Psoas muscle (tissue), 8 donors: ENCODE measurements around the gene ZNF723. TPM values are rescaled to one million over a fixed set of nuclear protein-coding genes. Genes with fewer than 3 reads are reported as not detected.

ENCODE experiments used
- ATAC-seq, 4 donors: fragments of 200-7000 bp; cut with Tn5 transposase; one replicate each; pipeline ENCODE4 v1.9.1; 2020; ENCODE audit warnings: moderate library complexity in 3 of 4, mild to moderate bottlenecking in 2 of 4
- DNase-seq, 2 donors: peaks; one replicate each; pipeline ENCODE4 v3.0.0-alpha.2; 2020
- H3K27ac ChIP-seq: fragments of 200-600 bp; one replicate; pipeline ENCODE4 v1.8.0; 2022
- H3K27me3 ChIP-seq, 3 donors: fragments of 200-600 bp in 1 of 3; one replicate each; pipeline versions ENCODE4 v1.6.1 to v1.8.0; 2013 to 2022; ENCODE audit warnings: low read length in 2 of 3, mild to moderate bottlenecking in 2 of 3, moderate library complexity in 1 of 3; ENCODE audit not compliant: insufficient read depth in 3 of 3
- H3K36me3 ChIP-seq, 2 donors: fragments of 200-600 bp in 1 of 2; one replicate each; pipeline versions ENCODE4 v1.6.1 to v1.8.0; 2013 to 2022; ENCODE audit warnings: low read depth in 1 of 2, mild to moderate bottlenecking in 1 of 2, moderate library complexity in 1 of 2; ENCODE audit not compliant: insufficient read depth in 1 of 2
- H3K4me1 ChIP-seq: fragments of 200-600 bp; one replicate; pipeline ENCODE4 v1.8.0; 2022
- H3K4me3 ChIP-seq: fragments of 200-600 bp; one replicate; pipeline ENCODE4 v1.8.0; 2022; ENCODE audit warnings: mild to moderate bottlenecking
- H3K9me3 ChIP-seq: fragments of 200-600 bp; one replicate; pipeline ENCODE4 v1.8.0; 2022
- whole genome bisulfite sequencing, 3 donors: extraction: QIAGEN DNeasy Blood & Tissue Kit; methylation state at CpG; one replicate each; pipeline versions ENCODE4 v1.1.6 to v1.1.7; 2013; 5-methylcytosine and 5-hydroxymethylcytosine counted together
- intact Hi-C, 2 donors: fragments of 100-400 bp; cut with DNase I; formaldehyde crosslinking; loops; one replicate each; pipeline versions ENCODE4 v1.11.0 to v1.14.2; 2022
- polyA plus RNA-seq, 3 donors: library from polyadenylated mRNA; stranded (reverse); fragments of 200-250 nt; gene quantifications; one replicate each; pipeline ENCODE4 v1.2.3, GENCODE V29; 2013
- total RNA-seq, 4 donors: library from RNA; stranded (reverse); fragmentation: NEBNext Ultra II Directional in 2 of 4; extraction: Animal tissue kit (Norgen Biotek cat#: 25700) in 2 of 4; gene quantifications; one replicate each; pipeline versions ENCODE4 v1.2.1 to v1.2.4, GENCODE V29; 2021 to 2023
- TF ChIP-seq, protein P1 (sequence below): fragments of 200-600 bp; IDR thresholded peaks from one replicate; pipeline ENCODE4 v1.8.0; 2022; ENCODE audit warnings: antibody characterized with exemption
- donor health status: healthy with polysubstance abuse.
- donor health status: DM: no; HTN: no; CAD: no; lungs with moderate emphysema.
- donor health status: Bipolar disorder and iron deficiency.
- donor health status: healthy.
- donor health status: DM: yes; HTN: yes; CAD: no.
- donor health status: DM: no; HTN: no; CAD: no.
- donor health status: DM: no; HTN: no; CAD: no.
- donor health status: DM: yes; HTN: yes; CAD: no.

Gene ZNF723
- total and polyA plus RNA-seq, 7 donors = not detected

- TF ChIP-seq, protein P1, sequence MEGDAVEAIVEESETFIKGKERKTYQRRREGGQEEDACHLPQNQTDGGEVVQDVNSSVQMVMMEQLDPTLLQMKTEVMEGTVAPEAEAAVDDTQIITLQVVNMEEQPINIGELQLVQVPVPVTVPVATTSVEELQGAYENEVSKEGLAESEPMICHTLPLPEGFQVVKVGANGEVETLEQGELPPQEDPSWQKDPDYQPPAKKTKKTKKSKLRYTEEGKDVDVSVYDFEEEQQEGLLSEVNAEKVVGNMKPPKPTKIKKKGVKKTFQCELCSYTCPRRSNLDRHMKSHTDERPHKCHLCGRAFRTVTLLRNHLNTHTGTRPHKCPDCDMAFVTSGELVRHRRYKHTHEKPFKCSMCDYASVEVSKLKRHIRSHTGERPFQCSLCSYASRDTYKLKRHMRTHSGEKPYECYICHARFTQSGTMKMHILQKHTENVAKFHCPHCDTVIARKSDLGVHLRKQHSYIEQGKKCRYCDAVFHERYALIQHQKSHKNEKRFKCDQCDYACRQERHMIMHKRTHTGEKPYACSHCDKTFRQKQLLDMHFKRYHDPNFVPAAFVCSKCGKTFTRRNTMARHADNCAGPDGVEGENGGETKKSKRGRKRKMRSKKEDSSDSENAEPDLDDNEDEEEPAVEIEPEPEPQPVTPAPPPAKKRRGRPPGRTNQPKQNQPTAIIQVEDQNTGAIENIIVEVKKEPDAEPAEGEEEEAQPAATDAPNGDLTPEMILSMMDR = no peak
- WGBS, 3 donors = 88 to 90% (median 89%) methylated on average over 27 to 35 of the region's 35 CpGs
- intact Hi-C loops = no loop called here
- ATAC-seq (no peak), DNase-seq (no peak)
- Histone ChIP-seq H3K9me3 (peaks cover 4% of the 10 kb centered on the region), H3K27me3 (no peaks in the 10 kb centered on the region), H3K27ac (no peak overlapping the region), H3K4me1 (no peaks in the 10 kb centered on the region), H3K36me3 (no peaks in the 10 kb centered on the region), H3K4me3 (no peak overlapping the region)
Observed at GRCh38 chr19:22893855-22894270, 61.8 kb downstream of the ZNF723 start.

- 95 to 96% (median 96%) methylated on average over 39 to 47 of the region's 47 CpGs for WGBS, 3 donors
- H3K9me3 ChIP-seq = no peaks in the 10 kb centered on the region
- no peaks in the 10 kb centered on the region for H3K36me3 ChIP-seq
- H3K4me1 ChIP-seq = no peaks in the 10 kb centered on the region
- no peak for ATAC-seq
- H3K27me3 ChIP-seq = no peaks in the 10 kb centered on the region
- no peak overlapping the region for H3K27ac ChIP-seq
- no peak overlapping the region for H3K4me3 ChIP-seq
- DNase-seq = no peak
- TF ChIP-seq, protein P1 = no peak
- intact Hi-C loops = no loop called here
Observed at GRCh38 chr19:22901431-22902130, 69.5 kb downstream of the ZNF723 start.

Other genes with a start within 250 kb of the ZNF723 start
- under 1 TPM in 1 of 4 donors, not detected in 3; 0.07 TPM for gene ZNF492, start 198.0 kb upstream of the ZNF723 start, total RNA-seq
- gene ZNF492, start 198.0 kb upstream of the ZNF723 start, polyA plus RNA-seq = under 1 TPM in 2 of 3 donors, not detected in 1; 0.01 to 0.03 TPM
- gene ZNF99, start 48.1 kb upstream of the ZNF723 start, total RNA-seq = not detected
- gene ZNF99, start 48.1 kb upstream of the ZNF723 start, polyA plus RNA-seq = under 1 TPM in 2 of 3 donors, not detected in 1; under 0.01 to 0.01 TPM
- gene ZNF728, start 170.9 kb downstream of the ZNF723 start, total RNA-seq = under 1 TPM; 0.11 to 0.51 (median 0.34) TPM
- under 1 TPM in 1 of 3 donors, not detected in 2; 0.08 TPM for gene ZNF728, start 170.9 kb downstream of the ZNF723 start, polyA plus RNA-seq